NCI-H446 (cell line): Measurements from ENCODE around the gene PRDX2.
A peak's percentile ranks its signal among the peaks of the same experiment; 100 is the strongest.

Source experiments
- DNase-seq, 2 experiments: peaks; one replicate each; lab custom pipeline; 2025; lab: John Stamatoyannopoulos, UW

PRDX2 gene

DNA sequence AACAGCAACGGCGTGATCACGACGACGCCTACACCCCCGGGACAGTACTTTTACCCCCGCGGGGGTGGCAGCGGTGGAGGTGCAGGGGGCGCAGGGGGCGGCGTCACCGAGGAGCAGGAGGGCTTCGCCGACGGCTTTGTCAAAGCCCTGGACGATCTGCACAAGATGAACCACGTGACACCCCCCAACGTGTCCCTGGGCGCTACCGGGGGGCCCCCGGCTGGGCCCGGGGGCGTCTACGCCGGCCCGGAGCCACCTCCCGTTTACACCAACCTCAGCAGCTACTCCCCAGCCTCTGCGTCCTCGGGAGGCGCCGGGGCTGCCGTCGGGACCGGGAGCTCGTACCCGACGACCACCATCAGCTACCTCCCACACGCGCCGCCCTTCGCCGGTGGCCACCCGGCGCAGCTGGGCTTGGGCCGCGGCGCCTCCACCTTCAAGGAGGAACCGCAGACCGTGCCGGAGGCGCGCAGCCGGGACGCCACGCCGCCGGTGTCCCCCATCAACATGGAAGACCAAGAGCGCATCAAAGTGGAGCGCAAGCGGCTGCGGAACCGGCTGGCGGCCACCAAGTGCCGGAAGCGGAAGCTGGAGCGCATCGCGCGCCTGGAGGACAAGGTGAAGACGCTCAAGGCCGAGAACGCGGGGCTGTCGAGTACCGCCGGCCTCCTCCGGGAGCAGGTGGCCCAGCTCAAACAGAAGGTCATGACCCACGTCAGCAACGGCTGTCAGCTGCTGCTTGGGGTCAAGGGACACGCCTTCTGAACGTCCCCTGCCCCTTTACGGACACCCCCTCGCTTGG, 9.3 kb downstream of the PRDX2 start:
- peak in 1 of 2 experiments; percentile 85 for DNase-seq

GRCh38 chr19:12791345-12792050, 10.1 kb downstream of the PRDX2 start, which contains the start of gene JUNB:
JUNB (plus strand) TSS chr19:12791486; CDS start chr19:12791772, 286 bp downstream.
- peak; percentile 97 to 99 for DNase-seq

- DNase-seq, result no peak
Measured at GRCh38 chr19:12790628-12791344, 10.8 kb downstream of the PRDX2 start.

GRCh38 chr19:12789904-12790619, 11.5 kb downstream of the PRDX2 start:
- DNase-seq, result no peak

GRCh38 chr19:12789098-12789903, 12.3 kb downstream of the PRDX2 start:
- no peak for DNase-seq

DNA sequence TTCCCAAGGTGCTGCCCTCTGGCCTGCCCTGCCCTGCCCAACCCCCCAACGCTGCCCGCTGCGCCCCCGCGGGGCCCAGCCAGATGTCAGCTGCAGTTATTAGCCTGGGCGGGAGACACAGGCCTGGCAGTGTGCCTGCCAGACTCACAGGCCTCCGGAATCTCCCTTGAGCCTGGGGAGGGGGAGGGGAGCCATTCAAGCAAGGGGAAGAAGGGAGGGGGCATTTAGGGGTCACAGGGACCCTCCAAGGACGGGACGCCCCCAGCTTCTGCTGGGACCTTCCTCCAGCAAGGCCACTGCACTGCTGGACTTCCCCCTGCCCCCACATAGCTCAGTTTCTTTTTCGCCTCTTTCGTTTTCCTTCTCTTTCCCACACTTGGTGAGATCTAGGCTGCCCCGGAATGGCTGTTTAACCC, 12.9 kb downstream of the PRDX2 start:
- peak in 1 of 2 experiments; percentile 80 for DNase-seq

- no peak for DNase-seq
Measured at GRCh38 chr19:12788042-12788681, 13.4 kb downstream of the PRDX2 start.

- DNase-seq, result no peak
Measured at GRCh38 chr19:12787458-12787857, 14.1 kb downstream of the PRDX2 start.

DNA sequence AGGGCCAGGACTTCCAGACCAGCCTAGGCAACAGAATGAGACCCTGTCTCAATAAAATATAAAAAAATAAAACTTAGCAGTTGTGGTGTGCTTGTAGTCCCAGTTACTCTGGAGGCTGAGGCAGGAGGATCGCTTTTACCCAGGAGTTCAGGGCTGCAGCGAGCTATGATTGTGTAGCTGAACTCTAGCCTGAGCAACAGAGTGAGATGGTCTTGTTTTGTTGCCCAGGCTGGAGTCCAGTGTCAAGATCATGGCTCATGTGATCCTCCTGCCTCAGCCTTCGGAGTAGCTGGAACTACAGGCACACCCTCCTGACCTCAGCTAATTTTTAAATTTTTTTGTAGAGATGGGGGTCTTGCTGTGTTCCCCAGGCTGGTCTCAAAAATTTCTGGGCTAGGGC, 14.6 kb downstream of the PRDX2 start:
- DNase-seq, result no peak

- DNase-seq, result no peak
Measured at GRCh38 chr19:12786141-12786870, 15.3 kb downstream of the PRDX2 start.

GRCh38 chr19:12785431-12786031, 16.1 kb downstream of the PRDX2 start:
- DNase-seq, result no peak

- DNase-seq, result no peak
Measured at GRCh38 chr19:12784871-12785430, 16.6 kb downstream of the PRDX2 start.

DNA sequence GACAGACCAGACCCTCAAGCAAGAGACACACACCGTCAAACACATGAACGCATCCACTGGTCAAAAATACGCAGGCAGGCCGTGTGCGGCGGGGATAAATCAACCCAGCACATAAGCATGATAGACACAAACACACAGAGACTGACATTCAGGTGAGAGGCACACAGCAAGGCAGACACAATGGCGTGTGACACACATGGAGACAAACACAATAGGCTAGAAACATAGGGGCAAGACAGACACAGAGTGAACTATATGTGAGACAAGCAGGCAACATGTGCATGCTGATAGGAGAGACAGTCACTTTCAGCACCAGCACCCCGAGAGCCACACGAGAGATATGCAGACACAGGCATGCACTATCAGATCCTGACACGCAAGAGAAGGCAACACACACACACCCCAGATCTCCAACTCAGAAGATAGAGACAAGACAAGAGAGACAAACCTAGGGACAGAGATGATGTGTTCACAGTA, 17.2 kb downstream of the PRDX2 start:
- no peak for DNase-seq

- no peak for DNase-seq
Measured at GRCh38 chr19:12783849-12784393, 17.7 kb downstream of the PRDX2 start.

DNA sequence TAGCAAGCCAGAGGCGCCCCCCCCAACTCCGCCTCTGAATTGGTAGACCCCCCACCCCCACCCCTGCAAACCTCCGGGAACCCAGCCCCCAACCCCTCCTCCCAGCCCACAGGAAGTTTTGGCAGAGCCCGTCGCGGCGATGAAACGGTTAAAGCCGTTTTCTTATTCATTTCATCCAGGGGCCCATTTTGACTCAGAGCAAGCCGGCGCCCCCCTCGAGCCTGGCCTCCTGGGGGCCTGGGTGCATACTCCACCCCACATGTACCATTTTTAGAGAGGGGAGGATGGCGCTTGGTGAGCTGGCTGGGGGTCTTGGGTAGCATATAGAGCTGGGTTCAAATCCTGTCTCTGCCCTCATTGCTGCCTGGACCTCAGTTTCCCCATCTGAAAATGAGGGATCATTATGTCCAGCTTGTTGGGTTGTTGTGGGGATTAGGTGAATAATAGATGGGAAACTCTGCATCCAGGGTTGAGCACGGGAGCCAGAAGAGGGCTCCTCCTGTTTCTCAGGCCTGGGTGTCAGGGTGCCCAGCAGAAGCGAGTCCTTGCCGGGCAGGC, 18.2 kb downstream of the PRDX2 start:
- DNase-seq, result no peak

GRCh38 chr19:12782424-12783290, 18.9 kb downstream of the PRDX2 start:
- DNase-seq, result peak in 1 of 2 experiments; percentile 47

DNA sequence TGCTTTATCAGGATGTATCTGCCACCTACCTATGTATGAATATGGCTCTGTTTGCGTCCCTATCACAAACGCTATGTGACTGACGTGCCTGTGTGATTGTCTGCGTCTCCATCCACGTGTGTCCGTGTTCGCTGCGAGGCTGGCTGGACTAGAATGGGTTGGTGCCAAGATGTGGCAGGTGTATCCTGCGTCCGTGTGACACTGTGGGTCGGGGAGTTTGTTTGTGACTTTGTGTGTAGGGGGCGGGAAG, 19.5 kb downstream of the PRDX2 start:
- DNase-seq, result no peak
